CD14-positive monocyte (primary cell): ENCODE results near the gene GDF2. TPM values are rescaled to one million over a fixed set of nuclear protein-coding genes. Genes with fewer than 3 reads are reported as not detected.

Experiments
- DNase-seq, 3 donors: peaks; one replicate each; pipeline ENCODE4 v3.0.0-alpha.2; 2011 to 2022
- H2AFZ ChIP-seq: 2 replicates; pipeline ENCODE4 v1.6.0; 2012; ENCODE audit warnings: mild to moderate bottlenecking, low read depth, low read length, inconsistent platforms; ENCODE audit not compliant: insufficient read depth, poor library complexity, severe bottlenecking
- H3K27ac ChIP-seq, 2 donors: 1 replicate in 1 of 2; 2 replicates in 1 of 2; pipeline ENCODE4 v1.5.1; 2012 to 2013; ENCODE audit warnings: low read length in 2 of 2, control low read depth in 1 of 2, inconsistent platforms in 1 of 2, low read depth in 1 of 2, mild to moderate bottlenecking in 1 of 2
- H3K27me3 ChIP-seq, 2 donors: one replicate each; pipeline versions ENCODE4 v1.6.0 to v1.6.1; 2011 to 2013; ENCODE audit warnings: low read length in 2 of 2; ENCODE audit not compliant: control insufficient read depth in 2 of 2, insufficient read depth in 2 of 2
- H3K36me3 ChIP-seq, 2 donors: replicated peaks in 1 of 2; 1 replicate in 1 of 2; 2 replicates in 1 of 2; pipeline versions ENCODE4 v1.5.1 to v1.6.1; 2012 to 2013; ENCODE audit warnings: low read length in 2 of 2, control low read depth in 1 of 2, inconsistent platforms in 1 of 2, mild to moderate bottlenecking in 1 of 2; ENCODE audit not compliant: insufficient read depth in 2 of 2, control insufficient read depth in 1 of 2
- H3K4me1 ChIP-seq, 2 donors: 1 replicate in 1 of 2; 2 replicates in 1 of 2; pipeline versions ENCODE4 v1.5.1 to v1.6.1; 2012 to 2013; ENCODE audit warnings: low read length in 2 of 2, control low read depth in 1 of 2, inconsistent platforms in 1 of 2, mild to moderate bottlenecking in 1 of 2, moderate library complexity in 1 of 2; ENCODE audit not compliant: insufficient read depth in 2 of 2, control insufficient read depth in 1 of 2
- H3K4me2 ChIP-seq: replicated peaks from 2 replicates; pipeline ENCODE3; 2012; ENCODE audit warnings: low read length, moderate library complexity, mild to moderate bottlenecking; ENCODE audit not compliant: poor library complexity, severe bottlenecking; ENCODE audit errors: extremely low read depth
- H3K4me3 ChIP-seq, 3 experiments: fragments of 200-600 bp in 1 of 3; sonication (generic) in 1 of 3; replicated peaks in 1 of 3; 1 replicate in 2 of 3; 2 replicates in 1 of 3; pipeline ENCODE4 v1.5.1; 2011 to 2013; ENCODE audit warnings: low read length in 3 of 3, mild to moderate bottlenecking in 3 of 3, control low read depth in 2 of 3, low read depth in 2 of 3, inconsistent platforms in 1 of 3, moderate library complexity in 1 of 3
- H3K79me2 ChIP-seq: 2 replicates; pipeline ENCODE4 v1.6.0; 2012; ENCODE audit warnings: mild to moderate bottlenecking, control low read depth, inconsistent platforms, low read length, moderate library complexity; ENCODE audit not compliant: insufficient read depth
- H3K9ac ChIP-seq: 2 replicates; pipeline ENCODE4 v1.6.0; 2017; ENCODE audit warnings: low read length, mild to moderate bottlenecking; ENCODE audit not compliant: insufficient read depth, poor library complexity, severe bottlenecking
- H3K9me3 ChIP-seq, 2 donors: replicated peaks in 1 of 2; 1 replicate in 1 of 2; 2 replicates in 1 of 2; pipeline versions ENCODE4 v1.5.1 to v1.6.1; 2012 to 2013; ENCODE audit warnings: low read length in 2 of 2, control low read depth in 1 of 2; ENCODE audit not compliant: control insufficient read depth in 1 of 2, insufficient read depth in 1 of 2
- H4K20me1 ChIP-seq: 2 replicates; pipeline ENCODE4 v1.6.0; 2012; ENCODE audit warnings: mild to moderate bottlenecking, low read length, control low read depth, moderate library complexity; ENCODE audit not compliant: insufficient read depth
- H3K27ac Mint-ChIP-seq, 7 donors: one replicate each; pipeline ENCODE4 v1.8.0; 2020; ENCODE audit warnings: mild to moderate bottlenecking in 7 of 7, mixed read lengths in 7 of 7, moderate library complexity in 6 of 7, inconsistent platforms in 2 of 7
- H3K27me3 Mint-ChIP-seq, 3 donors: one replicate each; pipeline ENCODE4 v1.8.0; 2021 to 2022; ENCODE audit warnings: low read depth in 3 of 3, mild to moderate bottlenecking in 3 of 3, mixed read lengths in 3 of 3, moderate library complexity in 3 of 3, inconsistent platforms in 1 of 3
- H3K36me3 Mint-ChIP-seq, 2 donors: one replicate each; pipeline ENCODE4 v1.8.0; 2020; ENCODE audit warnings: mixed read lengths in 2 of 2, inconsistent platforms in 1 of 2, mild to moderate bottlenecking in 1 of 2
- H3K4me1 Mint-ChIP-seq: one replicate; pipeline ENCODE4 v1.8.0; 2020; ENCODE audit warnings: mild to moderate bottlenecking, mixed read lengths
- H3K4me3 Mint-ChIP-seq, 2 donors: one replicate each; pipeline ENCODE4 v1.8.0; 2020; ENCODE audit warnings: mild to moderate bottlenecking in 2 of 2, mixed read lengths in 2 of 2, moderate library complexity in 1 of 2
- H3K9me3 Mint-ChIP-seq, 7 donors: one replicate each; pipeline ENCODE4 v1.8.0; 2020 to 2022; ENCODE audit warnings: mixed read lengths in 7 of 7, mild to moderate bottlenecking in 6 of 7, moderate library complexity in 6 of 7, inconsistent platforms in 2 of 7
- WGBS: methylation state at CpG from one replicate; pipeline ENCODE4 v1.1.5; 2013; ENCODE audit warnings: missing lambda C conversion rate; ENCODE audit not compliant: insufficient coverage; 5-methylcytosine and 5-hydroxymethylcytosine counted together
- intact Hi-C, 2 donors: fragments of 100-400 bp; cut with micrococcal nuclease; formaldehyde crosslinking; loops; one replicate each; pipeline versions ENCODE4 v1.15.0 to v1.15.1; 2023
- polyA plus RNA-seq, 3 donors: library from polyadenylated mRNA; depleted of rRNA in 1 of 3; unstranded in 2 of 3; stranded (reverse) in 1 of 3; fragments of 300-500 nt in 2 of 3; fragments of >200 nt in 1 of 3; fragmentation: Illumina TruSeq in 2 of 3; gene quantifications; 1 replicate in 2 of 3; 2 replicates in 1 of 3; pipeline ENCODE4 v1.2.3, GENCODE V29; 2012 to 2021
- TF ChIP-seq, protein P1 (sequence below): fragments of 200-600 bp; IDR thresholded peaks from one replicate; pipeline ENCODE4 v1.8.0; 2022; ENCODE audit warnings: antibody characterized with exemption, mild to moderate bottlenecking

Gene GDF2
- polyA plus RNA-seq, 3 donors = not detected

DNA sequence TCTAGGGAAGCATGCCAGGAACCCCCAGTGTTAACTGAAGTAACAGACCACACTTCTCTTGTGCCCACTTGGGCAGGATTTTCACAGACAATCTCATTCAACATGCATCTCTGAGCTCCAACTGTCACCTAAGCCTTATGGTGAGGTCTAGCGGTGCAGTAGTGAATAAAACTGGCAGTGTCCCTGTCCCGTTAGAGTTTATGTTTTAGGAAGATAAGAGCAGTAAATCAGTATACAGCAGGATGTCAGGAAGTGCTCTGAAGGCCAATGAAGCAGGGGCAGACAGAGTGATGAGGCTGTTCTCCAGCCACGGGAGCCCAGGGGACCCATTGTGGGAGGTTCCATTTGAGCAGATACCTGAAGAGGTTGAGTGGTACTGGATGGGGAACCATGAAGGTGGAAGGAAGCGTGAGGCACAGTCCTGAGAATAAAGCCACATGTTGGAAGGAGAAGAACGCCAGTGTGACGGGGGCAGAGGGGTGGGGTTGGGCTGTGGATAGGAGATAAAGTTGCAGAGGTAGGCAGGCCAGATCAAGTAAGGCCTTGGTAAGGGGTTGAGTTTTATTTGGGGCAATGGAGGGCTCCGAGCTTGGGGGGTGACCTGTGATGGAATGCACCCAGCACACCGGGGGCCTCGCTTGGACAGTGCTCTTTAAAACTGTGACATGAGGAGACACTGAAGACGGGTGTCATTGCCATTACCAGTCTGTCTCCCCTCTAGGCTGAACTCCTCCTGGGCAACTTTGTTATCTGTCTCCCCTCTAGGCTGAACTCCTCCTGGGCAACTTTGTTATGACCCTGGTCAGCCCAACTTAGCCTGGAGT lies 15.7 kb upstream of the GDF2 start:
- Mint-ChIP-seq H3K4me3 (no peak overlapping the region), H3K27ac (peak overlapping the region in 2 of 7 donors; percentile 35 to 78), H3K9me3 (no peaks in the 10 kb centered on the region), H3K36me3 (no peaks in the 10 kb centered on the region), H3K4me1 (peaks cover under 1% of the 10 kb centered on the region), H3K27me3 (peaks cover 18 to 21% (median 21%) of the 10 kb centered on the region in 3 donors)
- Histone ChIP-seq H3K9ac (no peak overlapping the region), H2AFZ (no peak overlapping the region), H3K4me2 (no peak overlapping the region), H3K4me1 (no peaks in the 10 kb centered on the region), H3K27ac (no peak overlapping the region), H3K79me2 (no peaks in the 10 kb centered on the region), H3K9me3 (no peaks in the 10 kb centered on the region), H4K20me1 (no peaks in the 10 kb centered on the region), H3K27me3 (peaks cover 5 to 10% of the 10 kb centered on the region in 2 donors), H3K4me3 (no peak overlapping the region), H3K36me3 (no peaks in the 10 kb centered on the region)
- DNase-seq = no peak
- TF ChIP-seq, protein P1, sequence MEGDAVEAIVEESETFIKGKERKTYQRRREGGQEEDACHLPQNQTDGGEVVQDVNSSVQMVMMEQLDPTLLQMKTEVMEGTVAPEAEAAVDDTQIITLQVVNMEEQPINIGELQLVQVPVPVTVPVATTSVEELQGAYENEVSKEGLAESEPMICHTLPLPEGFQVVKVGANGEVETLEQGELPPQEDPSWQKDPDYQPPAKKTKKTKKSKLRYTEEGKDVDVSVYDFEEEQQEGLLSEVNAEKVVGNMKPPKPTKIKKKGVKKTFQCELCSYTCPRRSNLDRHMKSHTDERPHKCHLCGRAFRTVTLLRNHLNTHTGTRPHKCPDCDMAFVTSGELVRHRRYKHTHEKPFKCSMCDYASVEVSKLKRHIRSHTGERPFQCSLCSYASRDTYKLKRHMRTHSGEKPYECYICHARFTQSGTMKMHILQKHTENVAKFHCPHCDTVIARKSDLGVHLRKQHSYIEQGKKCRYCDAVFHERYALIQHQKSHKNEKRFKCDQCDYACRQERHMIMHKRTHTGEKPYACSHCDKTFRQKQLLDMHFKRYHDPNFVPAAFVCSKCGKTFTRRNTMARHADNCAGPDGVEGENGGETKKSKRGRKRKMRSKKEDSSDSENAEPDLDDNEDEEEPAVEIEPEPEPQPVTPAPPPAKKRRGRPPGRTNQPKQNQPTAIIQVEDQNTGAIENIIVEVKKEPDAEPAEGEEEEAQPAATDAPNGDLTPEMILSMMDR = no peak
- WGBS = 36% methylated on average over 9 of the region's 10 CpGs
- intact Hi-C loops = loop anchor here in 1 of 2 donors (10.0 kb wide), 1 partner anchor 72 kb away; no protein-coding TSS in a partner anchor

DNA sequence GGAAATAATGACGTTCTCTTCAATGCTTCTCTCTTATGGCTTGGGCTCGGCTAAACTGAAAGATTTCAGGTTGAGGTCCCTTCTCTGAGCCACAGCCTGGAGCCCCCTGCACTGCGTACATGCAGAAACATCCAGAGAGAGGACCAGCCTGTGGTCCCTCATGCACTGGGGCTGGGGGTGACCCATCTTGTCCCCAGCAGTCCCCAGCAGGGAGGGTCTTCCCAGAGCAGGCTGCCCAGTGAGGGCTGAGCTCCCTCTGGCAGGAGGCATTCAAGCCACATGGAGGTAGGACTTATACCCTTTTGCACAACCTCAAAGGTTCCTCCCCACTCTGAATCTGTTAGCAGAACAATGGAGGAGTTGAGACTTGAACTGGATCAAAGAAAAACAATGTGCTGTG lies 14.9 kb upstream of the GDF2 start:
- no peak overlapping the region for H3K27ac Mint-ChIP-seq
- H3K27ac ChIP-seq = no peak overlapping the region
- TF ChIP-seq, protein P1 = no peak
- H3K4me3 ChIP-seq = no peak overlapping the region
- H3K9me3 Mint-ChIP-seq = no peaks in the 10 kb centered on the region
- WGBS = 89% methylated on average over 3 of the region's 3 CpGs
- H3K4me1 ChIP-seq = no peaks in the 10 kb centered on the region
- intact Hi-C loops = loop anchor here in 1 of 2 donors (10.0 kb wide), 1 partner anchor 73 kb away; no protein-coding TSS in a partner anchor
- H3K36me3 Mint-ChIP-seq = no peaks in the 10 kb centered on the region
- H3K36me3 ChIP-seq = no peaks in the 10 kb centered on the region
- peaks cover 0 to 5% of the 10 kb centered on the region in 2 donors for H3K27me3 ChIP-seq
- DNase-seq = no peak
- no peak overlapping the region for H3K4me3 Mint-ChIP-seq
- no peak overlapping the region for H3K4me2 ChIP-seq
- no peaks in the 10 kb centered on the region for H3K9me3 ChIP-seq
- peaks cover 14 to 20% (median 14%) of the 10 kb centered on the region in 3 donors for H3K27me3 Mint-ChIP-seq
- H3K79me2 ChIP-seq = no peaks in the 10 kb centered on the region
- H3K4me1 Mint-ChIP-seq = peaks cover 6% of the 10 kb centered on the region
- no peak overlapping the region for H2AFZ ChIP-seq
- H4K20me1 ChIP-seq = no peaks in the 10 kb centered on the region
- no peak overlapping the region for H3K9ac ChIP-seq
